ENCODE data around the gene C1orf159. TPM values are rescaled to one million over a fixed set of nuclear protein-coding genes. Genes with fewer than 3 reads are reported as not detected.
A peak's percentile ranks its signal among the peaks of the same experiment; 100 is the strongest.

The C1orf159 gene
- total RNA-seq, 1 donor from 2014 or later, result 8.0 TPM

DNA sequence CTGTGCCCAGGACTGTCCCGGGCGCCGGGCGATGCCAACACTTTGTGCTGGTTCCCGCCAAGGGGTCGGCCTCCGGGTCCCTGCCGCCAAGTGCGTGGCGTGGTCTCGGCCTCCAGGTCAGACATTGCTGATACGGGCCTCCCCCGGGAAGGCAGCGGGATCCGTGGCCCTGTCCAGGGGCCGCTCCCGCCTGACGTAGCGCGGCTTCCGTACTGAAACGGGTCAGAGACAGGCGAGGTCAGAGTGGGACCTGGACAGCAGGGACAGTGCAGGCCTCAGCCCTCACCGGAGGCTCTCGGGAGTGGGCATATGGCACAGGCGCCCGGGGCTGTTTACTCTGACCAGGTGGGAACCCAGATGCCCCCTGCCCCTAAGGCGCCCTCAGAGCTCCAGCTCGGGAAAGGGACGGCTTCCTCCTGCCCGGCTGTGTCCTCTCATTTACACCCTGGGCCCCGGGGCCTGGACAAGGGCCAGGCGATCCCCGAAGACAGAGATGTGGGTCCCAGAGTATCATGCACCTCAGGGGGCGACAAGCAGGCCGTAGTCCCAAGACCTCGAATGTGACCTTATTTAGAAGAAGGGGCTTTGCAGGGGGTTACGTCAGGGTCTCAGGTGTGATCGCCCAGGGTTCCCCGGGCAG, 33.0 kb downstream of the C1orf159 start:
- no peak overlapping the region for H3K4me2 ChIP-seq
- no peaks in the 10 kb centered on the region for H3K36me3 ChIP-seq
- TF ChIP-seq, protein P1, sequence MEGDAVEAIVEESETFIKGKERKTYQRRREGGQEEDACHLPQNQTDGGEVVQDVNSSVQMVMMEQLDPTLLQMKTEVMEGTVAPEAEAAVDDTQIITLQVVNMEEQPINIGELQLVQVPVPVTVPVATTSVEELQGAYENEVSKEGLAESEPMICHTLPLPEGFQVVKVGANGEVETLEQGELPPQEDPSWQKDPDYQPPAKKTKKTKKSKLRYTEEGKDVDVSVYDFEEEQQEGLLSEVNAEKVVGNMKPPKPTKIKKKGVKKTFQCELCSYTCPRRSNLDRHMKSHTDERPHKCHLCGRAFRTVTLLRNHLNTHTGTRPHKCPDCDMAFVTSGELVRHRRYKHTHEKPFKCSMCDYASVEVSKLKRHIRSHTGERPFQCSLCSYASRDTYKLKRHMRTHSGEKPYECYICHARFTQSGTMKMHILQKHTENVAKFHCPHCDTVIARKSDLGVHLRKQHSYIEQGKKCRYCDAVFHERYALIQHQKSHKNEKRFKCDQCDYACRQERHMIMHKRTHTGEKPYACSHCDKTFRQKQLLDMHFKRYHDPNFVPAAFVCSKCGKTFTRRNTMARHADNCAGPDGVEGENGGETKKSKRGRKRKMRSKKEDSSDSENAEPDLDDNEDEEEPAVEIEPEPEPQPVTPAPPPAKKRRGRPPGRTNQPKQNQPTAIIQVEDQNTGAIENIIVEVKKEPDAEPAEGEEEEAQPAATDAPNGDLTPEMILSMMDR (IDR thresholded peaks at IDR 0.05), result no peak
- TF ChIP-seq EZH2phosphoT487 (IDR thresholded peaks at IDR 0.05) (no peak), EZH2 (IDR thresholded peaks at IDR 0.05) (no peak)
- no peak overlapping the region for H3K9ac ChIP-seq
- H3K27me3 Mint-ChIP-seq (ENCODE audit: insufficient read depth, low read depth), result peaks cover 5% of the 10 kb centered on the region
- peak overlapping the region; percentile 57 for H3K27ac Mint-ChIP-seq
- peaks cover 2% of the 10 kb centered on the region for H3K36me3 Mint-ChIP-seq
- no peaks in the 10 kb centered on the region for H3K9me3 Mint-ChIP-seq
- peaks cover 10% of the 10 kb centered on the region for H3F3A ChIP-seq (ENCODE audit: low read depth)
- H3K4me3 ChIP-seq, result no peak overlapping the region
- peaks cover 12% of the 10 kb centered on the region for H3K27me3 ChIP-seq
- H4K20me1 ChIP-seq (ENCODE audit: low read depth), result no peaks in the 10 kb centered on the region
- H3K27ac ChIP-seq, result no peak overlapping the region
- H3K79me2 ChIP-seq (ENCODE audit: low read depth), result no peaks in the 10 kb centered on the region
- no peak for DNase-seq (ENCODE audit: low spot score)
- no peak overlapping the region for H3K4me3 Mint-ChIP-seq
- H3K9me3 ChIP-seq (ENCODE audit: low read depth), result no peaks in the 10 kb centered on the region
- no peak overlapping the region for H2AFZ ChIP-seq (replicated peaks)
- no peaks in the 10 kb centered on the region for H3K4me1 Mint-ChIP-seq
- peaks cover 7% of the 10 kb centered on the region for H3K4me1 ChIP-seq

DNA sequence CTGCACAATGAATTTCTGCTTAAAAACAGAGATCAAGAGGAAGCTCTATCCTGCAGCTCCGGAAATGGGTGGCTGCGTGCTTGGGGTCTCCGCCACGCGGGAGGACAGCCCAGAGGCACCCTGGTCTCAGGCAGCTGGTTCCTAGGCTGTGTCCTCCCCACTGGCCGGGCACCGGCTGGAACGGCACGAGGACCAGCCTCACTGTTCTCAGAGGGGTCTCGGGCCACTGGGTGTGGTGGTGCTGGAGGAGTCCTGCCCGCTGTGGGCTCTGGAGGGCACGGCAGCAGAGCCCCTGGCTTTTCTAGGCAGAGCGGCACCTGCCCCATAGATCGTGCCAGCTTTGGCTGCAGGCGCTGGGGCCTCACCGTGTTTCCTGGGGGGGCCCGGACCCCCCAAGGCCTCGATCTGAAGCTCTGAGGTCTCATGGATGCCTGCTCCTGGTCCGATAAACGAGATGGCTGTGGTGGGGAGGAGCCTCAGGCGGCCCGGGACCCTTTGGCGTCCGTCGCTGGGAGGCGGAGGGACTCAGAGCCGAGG, 33.6 kb downstream of the C1orf159 start:
- peaks cover 12% of the 10 kb centered on the region for H3K27me3 ChIP-seq
- no peak overlapping the region for H2AFZ ChIP-seq (replicated peaks)
- DNase-seq (ENCODE audit: low spot score), result no peak
- no peak overlapping the region for H3K27ac Mint-ChIP-seq
- H3K4me1 ChIP-seq, result peaks cover 7% of the 10 kb centered on the region
- no peaks in the 10 kb centered on the region for H3K9me3 ChIP-seq (ENCODE audit: low read depth)
- peaks cover 10% of the 10 kb centered on the region for H3F3A ChIP-seq (ENCODE audit: low read depth)
- H3K4me3 Mint-ChIP-seq, result no peak overlapping the region
- H3K27me3 Mint-ChIP-seq (ENCODE audit: insufficient read depth, low read depth), result peaks cover 5% of the 10 kb centered on the region
- H3K36me3 ChIP-seq, result no peaks in the 10 kb centered on the region
- H3K4me2 ChIP-seq, result no peak overlapping the region
- H3K79me2 ChIP-seq (ENCODE audit: low read depth), result no peaks in the 10 kb centered on the region
- TF ChIP-seq EZH2phosphoT487 (IDR thresholded peaks at IDR 0.05) (no peak), EZH2 (IDR thresholded peaks at IDR 0.05) (no peak)
- TF ChIP-seq, protein P1 (IDR thresholded peaks at IDR 0.05), result no peak
- no peak overlapping the region for H3K9ac ChIP-seq
- no peaks in the 10 kb centered on the region for H4K20me1 ChIP-seq (ENCODE audit: low read depth)
- H3K36me3 Mint-ChIP-seq, result peaks cover 2% of the 10 kb centered on the region
- H3K4me1 Mint-ChIP-seq, result no peaks in the 10 kb centered on the region
- H3K9me3 Mint-ChIP-seq, result no peaks in the 10 kb centered on the region
- no peak overlapping the region for H3K4me3 ChIP-seq
- no peak overlapping the region for H3K27ac ChIP-seq

DNA sequence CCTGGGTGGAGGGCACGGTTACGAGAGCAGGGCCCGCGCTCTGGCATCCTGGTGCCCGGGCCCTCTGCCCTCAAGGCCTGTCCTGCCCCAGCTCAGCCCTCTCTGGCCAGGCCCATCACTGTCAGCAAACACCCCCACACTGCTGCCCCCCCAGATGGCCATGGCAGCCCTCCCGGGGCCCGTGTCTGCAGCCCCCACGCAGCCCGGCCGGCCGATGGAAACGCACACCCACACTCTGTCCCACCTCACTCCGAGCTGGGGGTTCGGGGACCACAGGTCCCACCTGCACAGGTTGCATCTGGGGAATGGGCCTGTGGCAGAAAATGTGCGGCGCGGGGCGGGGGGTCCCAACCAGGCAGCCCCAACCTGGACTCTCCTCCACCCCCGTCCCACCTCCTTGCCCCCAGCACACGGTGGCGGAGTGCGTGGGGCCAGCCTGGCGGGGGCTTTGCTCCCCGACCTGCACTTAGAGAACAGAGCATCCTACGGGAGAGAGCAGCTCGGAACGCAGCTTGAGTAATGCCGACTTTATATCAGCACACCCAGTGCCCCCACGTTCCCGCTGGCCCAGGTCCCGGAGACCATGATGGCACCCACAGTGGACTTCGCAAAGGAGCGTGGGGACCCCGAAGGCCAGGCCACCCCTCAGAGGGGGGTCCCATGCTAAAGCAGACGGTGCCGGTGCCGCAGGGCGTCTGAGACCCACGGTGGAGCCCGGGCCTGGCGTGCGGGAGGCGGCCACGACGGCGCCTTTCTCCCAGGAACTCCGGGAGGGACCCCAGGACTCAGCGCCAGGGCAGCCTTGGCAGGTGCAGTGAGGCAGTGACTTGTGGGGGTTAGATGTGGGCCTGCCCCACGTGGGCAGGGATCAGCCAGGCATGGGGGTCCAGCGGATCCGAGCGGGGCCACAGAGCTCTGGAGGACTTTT, 34.3 kb downstream of the C1orf159 start:
- Histone ChIP-seq H3K36me3 (no peaks in the 10 kb centered on the region), H3F3A (ENCODE audit: low read depth) (peaks cover 10% of the 10 kb centered on the region), H3K79me2 (ENCODE audit: low read depth) (no peaks in the 10 kb centered on the region), H3K9ac (no peak overlapping the region), H3K9me3 (ENCODE audit: low read depth) (no peaks in the 10 kb centered on the region), H3K27ac (no peak overlapping the region), H3K4me1 (peaks cover 7% of the 10 kb centered on the region), H3K4me2 (peak overlapping the region; percentile 38), H4K20me1 (ENCODE audit: low read depth) (no peaks in the 10 kb centered on the region), H2AFZ (replicated peaks) (no peak overlapping the region), H3K27me3 (peaks cover 12% of the 10 kb centered on the region), H3K4me3 (no peak overlapping the region)
- Mint-ChIP-seq H3K9me3 (no peaks in the 10 kb centered on the region), H3K27me3 (ENCODE audit: insufficient read depth, low read depth) (peaks cover 5% of the 10 kb centered on the region), H3K27ac (no peak overlapping the region), H3K4me1 (no peaks in the 10 kb centered on the region), H3K36me3 (peaks cover under 1% of the 10 kb centered on the region), H3K4me3 (no peak overlapping the region)
- TF ChIP-seq EZH2phosphoT487 (IDR thresholded peaks at IDR 0.05) (no peak), EZH2 (IDR thresholded peaks at IDR 0.05) (no peak)
- TF ChIP-seq, protein P1 (IDR thresholded peaks at IDR 0.05), result no peak
- DNase-seq (ENCODE audit: low spot score), result no peak

All from neural progenitor cell (in vitro differentiated cells).